ENCODE data around the gene TRMO. TPM values are rescaled to one million over a fixed set of nuclear protein-coding genes. Genes with fewer than 3 reads are reported as not detected.
"Not testable (repeated sequence)": the region's sequence is repeated elsewhere in the genome, so short reads cannot be mapped to it uniquely, and the experiment has no call there.

The TRMO gene
- total RNA-seq, 1 donor from 2014 or later, result 8.5 TPM

- not testable (repeated sequence) for H3K9ac ChIP-seq (ENCODE audit: low read length); H4K20me1 ChIP-seq (ENCODE audit: insufficient read depth, low read length); H3K4me1 Mint-ChIP-seq (ENCODE audit: low read depth, unreplicated experiment); H3K9me3 ChIP-seq (ENCODE audit: insufficient read depth, low read depth, low read length); H3K4me3 ChIP-seq (ENCODE audit: insufficient read depth, low read depth, low read length); H2AFZ ChIP-seq (ENCODE audit: low read depth, low read length); H3K27ac Mint-ChIP-seq (ENCODE audit: unreplicated experiment); FAIRE-seq; H3K27ac ChIP-seq (ENCODE audit: low read depth, low read length); H3K4me3 Mint-ChIP-seq (ENCODE audit: unreplicated experiment); H3K79me2 ChIP-seq (ENCODE audit: insufficient read depth, low read length); H3K36me3 Mint-ChIP-seq (ENCODE audit: low read depth, unreplicated experiment); DNase-seq (ENCODE audit: low read depth); H3K36me3 ChIP-seq (ENCODE audit: insufficient read depth, low read length); H3K4me2 ChIP-seq (ENCODE audit: low read length); H3K4me1 ChIP-seq (ENCODE audit: insufficient read depth, low read length)
- peaks cover 27% of the 10 kb centered on the region for H3K9me3 Mint-ChIP-seq (ENCODE audit: unreplicated experiment)
- H3K27me3 ChIP-seq (ENCODE audit: insufficient read depth, low read length), result peaks cover 25% of the 10 kb centered on the region
- peaks cover 58% of the 10 kb centered on the region for H3K27me3 Mint-ChIP-seq (ENCODE audit: low read depth, unreplicated experiment)
Observed at GRCh38 chr9:97947094-97947493, 24.8 kb upstream of the TRMO start.

DNA sequence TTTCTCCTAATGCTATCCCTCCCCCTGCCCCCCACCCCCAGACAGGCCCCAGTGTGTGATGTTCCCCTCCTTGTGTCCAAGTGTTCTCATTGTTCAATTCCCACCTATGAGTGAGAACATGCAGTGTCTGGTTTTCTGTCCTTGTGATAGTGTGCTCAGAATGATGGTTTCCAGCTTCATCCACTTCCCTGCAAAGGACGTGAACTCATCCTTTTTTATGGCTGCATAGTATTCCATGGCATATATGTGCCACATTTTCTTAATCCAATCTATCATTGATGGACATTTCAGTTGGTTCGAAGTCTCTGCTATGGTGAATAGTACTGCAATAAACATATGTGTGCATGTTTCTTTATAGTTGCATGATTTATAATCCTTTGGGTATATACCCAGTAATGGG lies 23.2 kb upstream of the TRMO start:
- H3K27me3 Mint-ChIP-seq (ENCODE audit: low read depth, unreplicated experiment), result peaks cover 70% of the 10 kb centered on the region

DNA sequence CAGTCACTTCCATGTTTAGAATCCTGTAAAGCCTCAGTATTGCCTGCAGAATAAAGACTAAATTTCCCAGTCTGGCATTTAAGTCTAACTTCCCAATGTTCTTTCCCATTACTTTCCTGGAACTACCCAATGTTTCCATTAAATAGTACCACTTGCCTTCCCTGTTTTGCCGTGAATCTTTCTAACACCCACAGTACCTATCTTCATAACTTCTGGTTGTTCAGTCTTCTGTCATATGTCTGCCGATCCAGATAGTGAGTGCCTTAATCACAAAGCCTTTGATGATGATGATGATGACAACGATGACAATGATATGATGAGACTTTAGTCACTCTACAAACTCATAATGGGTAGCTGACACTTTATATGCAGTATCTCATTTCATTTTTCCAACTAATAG lies 22.3 kb upstream of the TRMO start:
- Histone ChIP-seq H2AFZ (ENCODE audit: low read depth, low read length) (no peak overlapping the region), H3K9me3 (ENCODE audit: insufficient read depth, low read depth, low read length) (no peaks in the 10 kb centered on the region), H3K27ac (ENCODE audit: low read depth, low read length) (no peak overlapping the region), H3K4me1 (ENCODE audit: insufficient read depth, low read length) (no peaks in the 10 kb centered on the region), H3K27me3 (ENCODE audit: insufficient read depth, low read length) (peaks cover 46% of the 10 kb centered on the region), H3K79me2 (ENCODE audit: insufficient read depth, low read length) (no peaks in the 10 kb centered on the region), H3K9ac (ENCODE audit: low read length) (no peak overlapping the region), H3K36me3 (ENCODE audit: insufficient read depth, low read length) (no peaks in the 10 kb centered on the region), H4K20me1 (ENCODE audit: insufficient read depth, low read length) (no peaks in the 10 kb centered on the region), H3K4me3 (ENCODE audit: insufficient read depth, low read depth, low read length) (no peak overlapping the region), H3K4me2 (ENCODE audit: low read length) (no peak overlapping the region)
- H3K27me3 Mint-ChIP-seq (ENCODE audit: low read depth, unreplicated experiment), result peaks cover 66% of the 10 kb centered on the region
- no peak for FAIRE-seq
- H3K4me3 Mint-ChIP-seq (ENCODE audit: unreplicated experiment), result no peak overlapping the region
- no peak overlapping the region for H3K27ac Mint-ChIP-seq (ENCODE audit: unreplicated experiment)
- no peaks in the 10 kb centered on the region for H3K36me3 Mint-ChIP-seq (ENCODE audit: low read depth, unreplicated experiment)
- H3K9me3 Mint-ChIP-seq (ENCODE audit: unreplicated experiment), result peaks cover 19% of the 10 kb centered on the region
- no peaks in the 10 kb centered on the region for H3K4me1 Mint-ChIP-seq (ENCODE audit: low read depth, unreplicated experiment)
- no peak for TF ChIP-seq EZH2 (IDR thresholded peaks at IDR 0.05; ENCODE audit: insufficient read depth, low read length)
- TF ChIP-seq CTCF (IDR thresholded peaks at IDR 0.05; ENCODE audit: insufficient read depth, low read depth, low read length), result no peak
- DNase-seq (ENCODE audit: low read depth), result no peak

More for the DNA sequence above, 23.2 kb upstream of the TRMO start:
- H3K9ac ChIP-seq (ENCODE audit: low read length); DNase-seq (ENCODE audit: low read depth); H4K20me1 ChIP-seq (ENCODE audit: insufficient read depth, low read length); H3K4me1 Mint-ChIP-seq (ENCODE audit: low read depth, unreplicated experiment); H3K4me3 ChIP-seq (ENCODE audit: insufficient read depth, low read depth, low read length); H2AFZ ChIP-seq (ENCODE audit: low read depth, low read length); H3K9me3 ChIP-seq (ENCODE audit: insufficient read depth, low read depth, low read length); H3K4me1 ChIP-seq (ENCODE audit: insufficient read depth, low read length); H3K79me2 ChIP-seq (ENCODE audit: insufficient read depth, low read length); FAIRE-seq; H3K36me3 Mint-ChIP-seq (ENCODE audit: low read depth, unreplicated experiment); H3K27ac ChIP-seq (ENCODE audit: low read depth, low read length); H3K27ac Mint-ChIP-seq (ENCODE audit: unreplicated experiment); H3K36me3 ChIP-seq (ENCODE audit: insufficient read depth, low read length); H3K4me2 ChIP-seq (ENCODE audit: low read length); H3K4me3 Mint-ChIP-seq (ENCODE audit: unreplicated experiment): not testable (repeated sequence)
- H3K27me3 ChIP-seq (ENCODE audit: insufficient read depth, low read length), result peaks cover 40% of the 10 kb centered on the region
- H3K9me3 Mint-ChIP-seq (ENCODE audit: unreplicated experiment), result peaks cover 22% of the 10 kb centered on the region

Data from astrocyte (in vitro differentiated cells and primary cell).